ENCODE measurements around the gene CRB2. TPM values are rescaled to one million over a fixed set of nuclear protein-coding genes. Genes with fewer than 3 reads are reported as not detected.

CRB2 gene
- total RNA-seq, 2 donors from 2014 or later = 1.6 to 3.5 TPM

DNA sequence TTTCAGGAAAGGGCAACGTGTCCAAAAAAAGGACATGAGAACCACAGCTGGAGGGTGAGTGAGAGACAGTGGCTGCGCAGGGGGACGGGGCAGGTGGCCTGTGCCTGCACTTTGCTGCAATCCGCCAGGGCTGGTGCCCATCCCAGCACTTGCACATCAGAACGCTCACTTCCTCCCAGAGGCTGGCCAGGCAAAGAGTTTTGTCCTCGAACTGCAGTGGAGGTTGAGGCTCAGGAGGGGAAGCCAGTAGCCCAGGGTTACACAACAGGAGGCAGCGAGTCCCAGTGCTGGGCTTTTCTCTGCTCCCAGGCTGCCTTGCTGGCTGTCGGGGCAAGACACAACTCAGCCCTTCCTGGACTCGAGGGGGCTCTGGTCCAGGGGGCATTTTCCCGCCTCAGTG is 33.1 kb downstream of the CRB2 start:
- Histone ChIP-seq H3K4me1 (no peaks in the 10 kb centered on the region), H3K4me3 (no peak overlapping the region), H3K9me3 (no peaks in the 10 kb centered on the region), H3K27ac (no peak overlapping the region), H3K27me3 (no peaks in the 10 kb centered on the region), H3K36me3 (no peaks in the 10 kb centered on the region)
- TF ChIP-seq, protein P1, sequence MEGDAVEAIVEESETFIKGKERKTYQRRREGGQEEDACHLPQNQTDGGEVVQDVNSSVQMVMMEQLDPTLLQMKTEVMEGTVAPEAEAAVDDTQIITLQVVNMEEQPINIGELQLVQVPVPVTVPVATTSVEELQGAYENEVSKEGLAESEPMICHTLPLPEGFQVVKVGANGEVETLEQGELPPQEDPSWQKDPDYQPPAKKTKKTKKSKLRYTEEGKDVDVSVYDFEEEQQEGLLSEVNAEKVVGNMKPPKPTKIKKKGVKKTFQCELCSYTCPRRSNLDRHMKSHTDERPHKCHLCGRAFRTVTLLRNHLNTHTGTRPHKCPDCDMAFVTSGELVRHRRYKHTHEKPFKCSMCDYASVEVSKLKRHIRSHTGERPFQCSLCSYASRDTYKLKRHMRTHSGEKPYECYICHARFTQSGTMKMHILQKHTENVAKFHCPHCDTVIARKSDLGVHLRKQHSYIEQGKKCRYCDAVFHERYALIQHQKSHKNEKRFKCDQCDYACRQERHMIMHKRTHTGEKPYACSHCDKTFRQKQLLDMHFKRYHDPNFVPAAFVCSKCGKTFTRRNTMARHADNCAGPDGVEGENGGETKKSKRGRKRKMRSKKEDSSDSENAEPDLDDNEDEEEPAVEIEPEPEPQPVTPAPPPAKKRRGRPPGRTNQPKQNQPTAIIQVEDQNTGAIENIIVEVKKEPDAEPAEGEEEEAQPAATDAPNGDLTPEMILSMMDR (IDR thresholded peaks at IDR 0.05) = no peak
- DNase-seq (ENCODE audit: low spot score) = no peak

DNA sequence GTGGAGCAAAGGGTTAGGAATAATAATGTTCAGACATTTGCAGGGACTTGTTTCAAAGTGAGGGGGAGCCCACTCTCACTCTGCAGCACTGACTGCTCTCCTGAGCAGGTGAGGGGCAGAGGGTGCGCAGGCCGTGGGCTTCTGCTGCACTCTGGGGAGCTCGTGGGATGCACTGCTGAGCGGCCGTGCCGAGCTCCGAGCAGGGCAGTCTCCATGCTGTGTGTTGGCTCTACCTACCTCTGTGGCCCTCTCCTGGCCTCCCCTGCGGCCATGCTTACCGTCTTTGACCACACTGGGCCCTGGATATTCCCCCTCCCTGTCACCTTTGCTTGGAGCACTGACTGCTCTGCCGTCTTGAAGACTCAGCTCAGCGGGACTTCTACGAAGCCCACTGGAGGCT is 33.7 kb downstream of the CRB2 start:
- H3K4me1 ChIP-seq = no peaks in the 10 kb centered on the region
- TF ChIP-seq, protein P1 (IDR thresholded peaks at IDR 0.05) = no peak
- no peak for DNase-seq (ENCODE audit: low spot score)
- no peaks in the 10 kb centered on the region for H3K27me3 ChIP-seq
- H3K4me3 ChIP-seq = no peak overlapping the region
- H3K27ac ChIP-seq = no peak overlapping the region
- H3K9me3 ChIP-seq = no peaks in the 10 kb centered on the region
- H3K36me3 ChIP-seq = no peaks in the 10 kb centered on the region

DNA sequence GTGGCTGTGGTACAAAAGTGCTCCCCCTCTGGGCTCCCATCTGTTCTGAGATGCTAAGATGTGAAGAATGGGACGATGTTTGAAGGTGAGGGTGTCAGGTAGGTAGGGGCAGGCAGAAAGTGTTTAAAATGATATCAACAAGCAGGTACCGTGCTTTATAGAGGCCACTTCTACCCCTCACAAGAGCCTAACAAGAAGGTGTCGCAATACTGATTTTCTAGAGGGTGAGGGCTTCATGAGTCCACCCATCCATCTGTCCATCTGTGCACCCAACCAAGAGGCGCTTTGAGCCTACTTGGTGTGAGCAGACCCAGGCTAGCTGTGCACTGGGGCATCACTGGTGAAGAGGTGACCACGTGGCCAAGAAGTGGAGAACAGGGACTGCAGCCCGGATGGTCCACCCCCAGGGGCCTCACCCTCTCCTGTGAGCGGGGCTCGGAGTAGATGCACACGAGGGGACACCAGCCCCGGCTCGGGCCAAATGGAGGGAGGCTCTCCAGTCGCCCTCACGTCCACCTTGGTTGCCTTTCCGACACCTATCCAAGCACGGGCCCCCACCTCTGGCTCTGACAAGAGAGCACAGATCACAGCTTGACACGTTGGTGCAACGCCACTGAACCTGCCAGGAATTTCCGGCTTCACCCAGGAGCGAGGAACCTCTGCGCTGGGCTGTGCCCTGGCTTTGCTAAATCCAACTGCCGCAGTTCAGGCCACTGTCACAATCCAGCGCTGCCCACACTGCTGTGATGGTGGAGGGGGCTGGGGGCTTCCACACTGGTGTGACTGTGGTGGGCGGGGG is 34.5 kb downstream of the CRB2 start:
- H3K27ac ChIP-seq = no peak overlapping the region
- H3K4me3 ChIP-seq = no peak overlapping the region
- no peaks in the 10 kb centered on the region for H3K27me3 ChIP-seq
- TF ChIP-seq, protein P1 (IDR thresholded peaks at IDR 0.05) = no peak
- no peak for DNase-seq (ENCODE audit: low spot score)
- H3K36me3 ChIP-seq = no peaks in the 10 kb centered on the region
- no peaks in the 10 kb centered on the region for H3K4me1 ChIP-seq
- no peaks in the 10 kb centered on the region for H3K9me3 ChIP-seq

DNA sequence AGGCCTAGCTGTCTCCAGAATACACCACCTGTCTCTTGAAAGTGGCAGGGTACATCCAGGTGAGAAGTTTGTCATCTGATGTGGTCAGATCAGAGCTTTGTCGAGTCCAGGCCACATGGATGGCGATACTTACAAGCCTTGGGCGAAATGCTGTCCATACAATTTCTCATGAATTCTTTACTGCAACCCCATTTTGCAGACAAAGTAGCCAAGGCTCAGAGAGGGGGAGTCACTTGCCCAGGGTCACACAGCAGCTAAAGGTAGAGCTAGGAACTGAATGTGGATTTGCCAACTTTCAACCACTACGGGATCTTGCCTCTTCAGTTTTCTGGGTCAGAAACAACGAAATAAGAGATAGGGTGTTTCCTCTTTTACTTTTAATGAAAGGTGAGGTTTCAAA is 35.2 kb downstream of the CRB2 start:
- Histone ChIP-seq H3K4me3 (no peak overlapping the region), H3K27ac (no peak overlapping the region), H3K36me3 (no peaks in the 10 kb centered on the region), H3K9me3 (no peaks in the 10 kb centered on the region), H3K27me3 (no peaks in the 10 kb centered on the region), H3K4me1 (no peaks in the 10 kb centered on the region)
- TF ChIP-seq, protein P1 (IDR thresholded peaks at IDR 0.05) = no peak
- no peak for DNase-seq (ENCODE audit: low spot score)

DNA sequence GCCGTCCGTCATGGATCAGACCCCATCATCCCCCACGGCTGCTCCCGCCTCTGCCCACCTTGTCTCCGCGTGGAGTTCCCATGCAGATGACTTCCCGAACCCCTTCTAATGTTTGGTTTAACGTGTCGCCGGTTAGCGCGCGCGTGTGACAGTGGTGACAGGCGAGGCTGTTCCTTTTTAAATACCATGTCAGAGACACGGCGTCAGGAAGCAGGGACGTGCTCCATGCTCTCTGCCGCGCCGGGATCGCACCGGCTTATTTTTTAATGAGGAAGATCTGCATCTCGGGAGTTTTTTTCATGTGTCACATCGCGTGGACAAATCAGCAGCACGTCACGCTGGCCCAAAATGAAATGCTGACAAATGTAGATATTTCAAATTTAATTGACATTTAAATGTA is 35.9 kb downstream of the CRB2 start:
- Histone ChIP-seq H3K4me1 (no peaks in the 10 kb centered on the region), H3K27ac (no peak overlapping the region), H3K4me3 (no peak overlapping the region), H3K9me3 (no peaks in the 10 kb centered on the region), H3K27me3 (no peaks in the 10 kb centered on the region), H3K36me3 (no peaks in the 10 kb centered on the region)
- TF ChIP-seq, protein P1 (IDR thresholded peaks at IDR 0.05) = no peak
- no peak for DNase-seq (ENCODE audit: low spot score)

DNA sequence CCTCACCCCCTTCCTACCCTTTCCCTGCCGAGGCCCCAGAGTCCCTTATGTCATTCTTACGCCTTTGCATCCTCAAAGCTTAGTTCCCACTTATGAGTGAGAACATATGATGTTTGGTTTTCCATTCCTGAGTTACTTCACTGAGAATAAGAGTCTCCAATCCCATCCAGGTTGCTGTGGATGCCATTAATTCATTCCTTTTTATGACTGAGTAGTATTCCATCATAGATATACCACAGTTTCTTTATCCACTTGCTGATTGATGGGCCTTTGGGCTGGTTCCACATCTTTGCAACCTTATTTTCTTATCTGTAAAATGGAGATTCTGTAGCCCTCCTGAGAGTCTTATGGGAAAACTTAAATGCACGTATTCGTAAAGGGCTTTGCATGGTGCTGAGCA is 36.8 kb downstream of the CRB2 start:
- H3K27ac ChIP-seq = no peak overlapping the region
- no peak overlapping the region for H3K4me3 ChIP-seq
- no peaks in the 10 kb centered on the region for H3K9me3 ChIP-seq
- TF ChIP-seq, protein P1 (IDR thresholded peaks at IDR 0.05) = no peak
- H3K36me3 ChIP-seq = no peaks in the 10 kb centered on the region
- no peaks in the 10 kb centered on the region for H3K27me3 ChIP-seq
- H3K4me1 ChIP-seq = no peaks in the 10 kb centered on the region
- no peak for DNase-seq (ENCODE audit: low spot score)

All from right atrium auricular region (tissue), 2 donors.